Gastroesophageal sphincter (tissue), 3 donors: ENCODE measurements around the gene ZBED2.

Experiments
- EP300 ChIP-seq: sonication (generic); formaldehyde crosslinking; IDR thresholded peaks from one replicate; pipeline ENCODE4 v1.6.1; 2017; ENCODE audit warnings: antibody characterized with exemption, mild to moderate bottlenecking
- POLR2A ChIP-seq, 2 donors: fragments of 450-650 bp; IDR thresholded peaks; one replicate each; pipeline ENCODE4 v1.6.1; 2017; ENCODE audit warnings: antibody characterized with exemption in 2 of 2, mild to moderate bottlenecking in 2 of 2, moderate library complexity in 1 of 2
- TF ChIP-seq, protein P1 (sequence below), 4 experiments: fragments of 200-600 bp in 2 of 4; fragments of 450-650 bp in 2 of 4; sonication (generic) in 1 of 4; IDR thresholded peaks; one replicate each; pipeline ENCODE4 v1.5.1; 2017 to 2019; ENCODE audit warnings: antibody characterized with exemption in 4 of 4, mild to moderate bottlenecking in 2 of 4, moderate library complexity in 2 of 4

DNA sequence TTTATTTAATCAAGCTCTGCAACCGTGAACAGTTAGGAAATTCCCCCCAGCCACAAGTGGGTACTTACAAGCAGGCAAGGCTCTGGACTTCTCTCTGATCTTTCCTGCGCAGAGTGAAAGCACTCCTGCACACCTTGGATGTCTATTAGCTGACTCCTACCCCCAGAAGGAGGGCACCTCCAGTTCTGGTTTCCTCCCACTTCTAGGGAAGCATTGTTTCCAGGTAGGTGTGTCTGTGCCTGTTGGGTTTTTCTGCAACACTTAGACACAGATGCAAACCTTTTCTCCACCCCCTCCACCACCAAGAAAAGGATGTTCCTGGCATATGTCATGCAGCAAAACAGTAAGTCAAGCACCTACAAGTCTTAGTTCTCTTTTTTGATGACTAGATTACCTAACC is at the start of gene ZBED2:
- TF ChIP-seq, protein P1, sequence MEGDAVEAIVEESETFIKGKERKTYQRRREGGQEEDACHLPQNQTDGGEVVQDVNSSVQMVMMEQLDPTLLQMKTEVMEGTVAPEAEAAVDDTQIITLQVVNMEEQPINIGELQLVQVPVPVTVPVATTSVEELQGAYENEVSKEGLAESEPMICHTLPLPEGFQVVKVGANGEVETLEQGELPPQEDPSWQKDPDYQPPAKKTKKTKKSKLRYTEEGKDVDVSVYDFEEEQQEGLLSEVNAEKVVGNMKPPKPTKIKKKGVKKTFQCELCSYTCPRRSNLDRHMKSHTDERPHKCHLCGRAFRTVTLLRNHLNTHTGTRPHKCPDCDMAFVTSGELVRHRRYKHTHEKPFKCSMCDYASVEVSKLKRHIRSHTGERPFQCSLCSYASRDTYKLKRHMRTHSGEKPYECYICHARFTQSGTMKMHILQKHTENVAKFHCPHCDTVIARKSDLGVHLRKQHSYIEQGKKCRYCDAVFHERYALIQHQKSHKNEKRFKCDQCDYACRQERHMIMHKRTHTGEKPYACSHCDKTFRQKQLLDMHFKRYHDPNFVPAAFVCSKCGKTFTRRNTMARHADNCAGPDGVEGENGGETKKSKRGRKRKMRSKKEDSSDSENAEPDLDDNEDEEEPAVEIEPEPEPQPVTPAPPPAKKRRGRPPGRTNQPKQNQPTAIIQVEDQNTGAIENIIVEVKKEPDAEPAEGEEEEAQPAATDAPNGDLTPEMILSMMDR (IDR thresholded peaks at IDR 0.05) = no peak
- TF ChIP-seq POLR2A (IDR thresholded peaks at IDR 0.05) (no peak), EP300 (no peak)
